Stimulated activated naive B cell treated with anti-CD40 and anti-IgM and Interleukin-4, amounts not matched to agents 10 μg/mL and 1 μg/mL and 100 μg/mL, for 72 hours (primary cell): ENCODE measurements around the gene TMX4.

Experiments
- ATAC-seq, 2 donors: fragments of 150-1000 bp; cut with Tn5 transposase; replicated peaks; 2 replicates each; pipeline ENCODE4 v1.10.0; 2021; ENCODE audit warnings: moderate library complexity in 1 of 2
- DNase-seq: peaks from one replicate; pipeline ENCODE4 v3.0.0; 2021
- H3K27ac Mint-ChIP-seq: one replicate; pipeline ENCODE4 v1.8.0; 2022; ENCODE audit warnings: mild to moderate bottlenecking, mixed read lengths
- H3K27me3 Mint-ChIP-seq, 2 donors: one replicate each; pipeline ENCODE4 v1.8.0; 2022; ENCODE audit warnings: mixed read lengths in 2 of 2
- H3K36me3 Mint-ChIP-seq, 2 donors: one replicate each; pipeline ENCODE4 v1.8.0; 2022; ENCODE audit warnings: mixed read lengths in 2 of 2, mild to moderate bottlenecking in 1 of 2
- H3K4me1 Mint-ChIP-seq, 2 donors: one replicate each; pipeline ENCODE4 v1.8.0; 2022; ENCODE audit warnings: mixed read lengths in 2 of 2, mild to moderate bottlenecking in 1 of 2
- H3K4me3 Mint-ChIP-seq, 2 donors: one replicate each; pipeline ENCODE4 v1.8.0; 2022; ENCODE audit warnings: mild to moderate bottlenecking in 2 of 2, mixed read lengths in 2 of 2, moderate library complexity in 1 of 2
- H3K9me3 Mint-ChIP-seq, 2 donors: one replicate each; pipeline ENCODE4 v1.8.0; 2022; ENCODE audit warnings: mixed read lengths in 2 of 2, mild to moderate bottlenecking in 1 of 2

The TMX4 gene

GRCh38 chr20:8019246-8019997 lies at the start of gene TMX4:
TMX4 (minus strand) TSS chr20:8019761; CDS start chr20:8019613, 148 bp downstream.
- Mint-ChIP-seq H3K4me3 (no peak within 1 kb of the TSS), H3K9me3 (no peaks in the 10 kb centered on the region), H3K27me3 (no peaks in the 10 kb centered on the region), H3K4me1 (peaks cover 8 to 9% of the 10 kb centered on the region in 2 donors), H3K36me3 (no peaks in the 10 kb centered on the region), H3K27ac (peak within 1 kb of the TSS; percentile 52)
- DNase-seq (peak; percentile 91), ATAC-seq (peak; percentile 90 to 91)

DNA sequence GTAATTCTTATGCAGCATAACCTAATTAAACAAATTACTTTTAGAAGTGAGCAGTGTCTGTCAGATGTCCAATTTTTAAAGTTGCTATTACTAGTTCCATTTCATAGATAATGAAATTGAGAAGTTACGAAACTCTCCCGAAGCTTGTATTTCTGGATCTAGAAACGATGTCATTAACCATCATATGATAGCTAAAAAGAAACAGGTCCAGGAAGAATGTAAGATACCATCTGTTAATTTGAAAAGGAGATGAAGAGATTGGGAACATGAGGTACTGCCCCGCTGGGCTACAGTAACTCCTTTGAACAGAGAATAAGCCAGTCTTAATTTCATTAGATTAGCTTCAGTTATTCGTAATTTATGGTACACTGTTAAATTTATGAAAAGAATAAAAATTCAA lies 47.5 kb upstream of the TMX4 start:
- Mint-ChIP-seq H3K27me3 (no peaks in the 10 kb centered on the region), H3K36me3 (no peaks in the 10 kb centered on the region), H3K4me3 (no peak overlapping the region), H3K4me1 (no peaks in the 10 kb centered on the region), H3K27ac (no peak overlapping the region), H3K9me3 (no peaks in the 10 kb centered on the region)
- DNase-seq (no peak), ATAC-seq (no peak)

GRCh38 chr20:8066662-8067061 lies 47.1 kb upstream of the TMX4 start:
- H3K27me3 Mint-ChIP-seq, result no peaks in the 10 kb centered on the region
- DNase-seq (no peak), ATAC-seq (no peak)
- no peak overlapping the region for H3K4me3 Mint-ChIP-seq
- H3K9me3 Mint-ChIP-seq, result no peaks in the 10 kb centered on the region
- H3K36me3 Mint-ChIP-seq, result no peaks in the 10 kb centered on the region
- no peaks in the 10 kb centered on the region for H3K4me1 Mint-ChIP-seq
- H3K27ac Mint-ChIP-seq, result no peak overlapping the region

DNA sequence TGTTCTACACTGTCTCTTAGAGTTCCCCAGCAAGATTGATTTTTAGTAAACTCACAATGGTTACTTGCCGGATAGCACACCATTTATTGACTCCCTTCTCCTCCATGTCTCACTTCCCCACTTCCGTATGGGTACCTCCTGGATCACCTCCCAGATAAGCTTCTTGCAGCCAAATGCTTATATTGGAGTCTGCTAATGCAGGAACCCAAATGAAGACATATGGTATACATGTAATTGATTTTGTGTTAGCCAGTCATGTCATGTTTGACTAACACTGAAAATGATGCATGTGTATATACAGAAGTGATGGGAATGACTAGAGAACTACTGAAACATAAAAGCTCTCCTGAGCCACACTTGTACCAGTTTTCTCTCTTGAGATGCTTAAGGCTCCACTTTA lies 46.1 kb upstream of the TMX4 start:
- no peaks in the 10 kb centered on the region for H3K9me3 Mint-ChIP-seq
- ATAC-seq (no peak), DNase-seq (no peak)
- no peaks in the 10 kb centered on the region for H3K36me3 Mint-ChIP-seq
- no peaks in the 10 kb centered on the region for H3K27me3 Mint-ChIP-seq
- H3K4me1 Mint-ChIP-seq, result no peaks in the 10 kb centered on the region
- no peak overlapping the region for H3K4me3 Mint-ChIP-seq
- H3K27ac Mint-ChIP-seq, result no peak overlapping the region

- H3K4me3 Mint-ChIP-seq, result no peak overlapping the region
- no peaks in the 10 kb centered on the region for H3K36me3 Mint-ChIP-seq
- peaks cover 0 to 4% of the 10 kb centered on the region in 2 donors for H3K4me1 Mint-ChIP-seq
- no peaks in the 10 kb centered on the region for H3K27me3 Mint-ChIP-seq
- no peak overlapping the region for H3K27ac Mint-ChIP-seq
- no peak for ATAC-seq
- no peaks in the 10 kb centered on the region for H3K9me3 Mint-ChIP-seq
- no peak for DNase-seq
These were observed 43.2 kb upstream of the TMX4 start for GRCh38 chr20:8062756-8063155.

- H3K36me3 Mint-ChIP-seq, result no peaks in the 10 kb centered on the region
- H3K27ac Mint-ChIP-seq, result no peak overlapping the region
- no peaks in the 10 kb centered on the region for H3K27me3 Mint-ChIP-seq
- DNase-seq (no peak), ATAC-seq (no peak)
- H3K9me3 Mint-ChIP-seq, result no peaks in the 10 kb centered on the region
- H3K4me1 Mint-ChIP-seq, result peaks cover 0 to 5% of the 10 kb centered on the region in 2 donors
- no peak overlapping the region for H3K4me3 Mint-ChIP-seq
These were observed 42.4 kb upstream of the TMX4 start for GRCh38 chr20:8061861-8062518.

DNA sequence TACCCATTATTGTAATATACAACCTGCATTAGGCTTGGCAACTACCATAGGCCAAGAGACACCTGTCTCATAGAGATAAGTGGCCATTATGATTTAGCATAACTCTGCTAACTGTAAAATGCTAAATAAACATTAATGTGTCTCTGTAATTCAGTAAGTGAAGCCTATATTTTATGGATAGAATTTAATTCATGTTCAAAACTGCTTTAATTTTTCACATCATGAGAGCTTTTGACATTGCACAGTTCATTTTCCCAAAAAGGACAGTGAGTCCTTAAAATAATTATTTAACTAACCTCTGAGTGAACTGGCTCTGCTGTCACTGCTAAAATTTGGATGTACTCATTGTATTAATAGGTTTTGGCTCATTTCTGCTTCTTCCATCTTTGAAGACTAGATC lies 41.4 kb upstream of the TMX4 start:
- no peak overlapping the region for H3K4me3 Mint-ChIP-seq
- no peaks in the 10 kb centered on the region for H3K27me3 Mint-ChIP-seq
- peaks cover 0 to 5% of the 10 kb centered on the region in 2 donors for H3K4me1 Mint-ChIP-seq
- no peaks in the 10 kb centered on the region for H3K36me3 Mint-ChIP-seq
- H3K9me3 Mint-ChIP-seq, result no peaks in the 10 kb centered on the region
- DNase-seq (no peak), ATAC-seq (no peak)
- H3K27ac Mint-ChIP-seq, result no peak overlapping the region

DNA sequence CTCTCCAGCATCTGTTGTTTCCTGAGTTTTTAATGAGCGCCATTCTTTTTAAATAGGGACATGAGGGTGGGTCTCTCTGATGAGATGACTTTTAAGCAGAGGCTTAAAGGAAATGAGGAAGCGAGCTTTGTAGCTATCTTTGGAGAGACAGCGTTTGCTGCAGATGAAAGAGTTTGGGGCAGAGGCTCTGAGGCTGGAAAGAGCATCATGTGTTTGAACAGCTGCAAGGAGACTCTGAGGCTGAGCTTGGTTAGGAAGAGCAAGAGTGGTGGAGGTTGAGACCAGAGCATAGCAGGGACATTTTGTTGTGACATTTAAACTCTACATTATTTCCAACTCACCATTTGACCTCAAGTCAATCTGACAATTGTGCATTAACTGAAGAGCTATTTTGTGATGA lies 38.3 kb upstream of the TMX4 start:
- no peak for DNase-seq
- H3K9me3 Mint-ChIP-seq, result no peaks in the 10 kb centered on the region
- H3K27ac Mint-ChIP-seq, result no peak overlapping the region
- H3K4me3 Mint-ChIP-seq, result no peak overlapping the region
- no peaks in the 10 kb centered on the region for H3K36me3 Mint-ChIP-seq
- peak in 1 of 2 donors; percentile 38 for ATAC-seq
- no peaks in the 10 kb centered on the region for H3K27me3 Mint-ChIP-seq
- H3K4me1 Mint-ChIP-seq, result peaks cover 0 to 5% of the 10 kb centered on the region in 2 donors

- Mint-ChIP-seq H3K9me3 (no peaks in the 10 kb centered on the region), H3K4me3 (no peak overlapping the region), H3K27ac (no peak overlapping the region), H3K4me1 (peaks cover 0 to 5% of the 10 kb centered on the region in 2 donors), H3K27me3 (no peaks in the 10 kb centered on the region), H3K36me3 (no peaks in the 10 kb centered on the region)
- ATAC-seq (no peak), DNase-seq (no peak)
These were observed 35.5 kb upstream of the TMX4 start for GRCh38 chr20:8055096-8055495.

- Mint-ChIP-seq H3K27ac (no peak overlapping the region), H3K9me3 (no peaks in the 10 kb centered on the region), H3K27me3 (no peaks in the 10 kb centered on the region), H3K4me1 (no peaks in the 10 kb centered on the region), H3K4me3 (no peak overlapping the region), H3K36me3 (no peaks in the 10 kb centered on the region)
- DNase-seq (no peak), ATAC-seq (no peak)
These were observed 30.7 kb upstream of the TMX4 start for GRCh38 chr20:8050157-8050837.

DNA sequence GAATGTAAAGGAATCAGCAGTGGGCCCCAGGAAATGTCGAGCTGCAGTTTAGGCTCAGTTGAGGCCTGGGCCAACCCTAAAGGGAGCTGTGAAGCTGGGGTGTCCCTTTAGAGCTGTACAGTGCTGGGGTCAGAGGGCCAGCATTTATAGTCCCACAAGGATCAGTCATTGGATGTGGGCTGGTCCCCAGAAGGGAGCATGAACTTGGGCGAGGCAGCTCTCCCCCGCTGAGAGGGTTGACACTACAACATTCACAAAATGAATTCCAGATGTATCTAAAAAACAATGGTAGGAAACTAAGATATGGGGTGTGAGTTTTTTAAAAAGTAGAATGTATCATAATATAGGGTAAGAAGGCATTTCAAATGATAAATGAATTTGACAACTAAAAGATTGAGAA lies 29.7 kb upstream of the TMX4 start:
- Mint-ChIP-seq H3K36me3 (no peaks in the 10 kb centered on the region), H3K4me1 (no peaks in the 10 kb centered on the region), H3K27ac (no peak overlapping the region), H3K9me3 (no peaks in the 10 kb centered on the region), H3K4me3 (no peak overlapping the region), H3K27me3 (no peaks in the 10 kb centered on the region)
- no peak for ATAC-seq
- no peak for DNase-seq

DNA sequence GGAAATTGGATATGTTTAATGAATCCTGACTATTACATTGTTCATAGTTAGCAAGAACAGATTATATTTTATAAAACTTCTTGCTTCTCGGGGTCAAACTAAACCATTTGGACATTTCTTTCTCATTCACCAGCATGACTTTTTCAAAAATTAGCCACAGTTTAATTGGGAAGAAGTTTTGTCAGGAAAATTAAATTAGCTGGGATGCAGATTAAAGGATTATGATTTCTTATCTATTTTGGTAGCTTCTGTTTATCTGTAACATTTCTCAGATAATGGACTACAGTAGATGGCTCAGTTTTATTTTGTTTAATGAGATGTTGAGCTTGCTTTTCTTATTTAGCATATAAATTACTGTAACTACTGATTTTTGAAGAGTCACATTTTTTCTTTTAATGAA lies 26.4 kb upstream of the TMX4 start:
- Mint-ChIP-seq H3K36me3 (no peaks in the 10 kb centered on the region), H3K4me1 (peaks cover 0 to 1% of the 10 kb centered on the region in 2 donors), H3K27me3 (peaks cover 0 to 4% of the 10 kb centered on the region in 2 donors), H3K4me3 (no peak overlapping the region), H3K27ac (no peak overlapping the region), H3K9me3 (no peaks in the 10 kb centered on the region)
- no peak for DNase-seq
- no peak for ATAC-seq

GRCh38 chr20:8043687-8044282 lies 24.2 kb upstream of the TMX4 start:
- Mint-ChIP-seq H3K27ac (no peak overlapping the region), H3K4me1 (peaks cover 0 to 1% of the 10 kb centered on the region in 2 donors), H3K9me3 (no peaks in the 10 kb centered on the region), H3K4me3 (no peak overlapping the region), H3K36me3 (no peaks in the 10 kb centered on the region), H3K27me3 (peaks cover 0 to 4% of the 10 kb centered on the region in 2 donors)
- ATAC-seq, result peak; percentile 68 to 82
- no peak for DNase-seq

GRCh38 chr20:8039042-8039441 lies 19.5 kb upstream of the TMX4 start:
- Mint-ChIP-seq H3K36me3 (no peaks in the 10 kb centered on the region), H3K4me1 (peaks cover 0 to 1% of the 10 kb centered on the region in 2 donors), H3K27ac (no peak overlapping the region), H3K9me3 (no peaks in the 10 kb centered on the region), H3K27me3 (peaks cover 0 to 4% of the 10 kb centered on the region in 2 donors), H3K4me3 (no peak overlapping the region)
- ATAC-seq (no peak), DNase-seq (no peak)
